SK-N-MC (cell line): ENCODE data around the gene GRPEL1.

Source experiments
- EZH2 ChIP-seq: fragments of 200-600 bp; sonication (generic); IDR thresholded peaks from one replicate; pipeline ENCODE4 v1.6.1; 2017; ENCODE audit warnings: antibody characterized with exemption
- POLR2AphosphoS5 ChIP-seq: IDR thresholded peaks from 2 replicates; pipeline ENCODE4 v1.6.1; 2012; ENCODE audit warnings: mild to moderate bottlenecking, low read depth, low read length, borderline replicate concordance

DNA sequence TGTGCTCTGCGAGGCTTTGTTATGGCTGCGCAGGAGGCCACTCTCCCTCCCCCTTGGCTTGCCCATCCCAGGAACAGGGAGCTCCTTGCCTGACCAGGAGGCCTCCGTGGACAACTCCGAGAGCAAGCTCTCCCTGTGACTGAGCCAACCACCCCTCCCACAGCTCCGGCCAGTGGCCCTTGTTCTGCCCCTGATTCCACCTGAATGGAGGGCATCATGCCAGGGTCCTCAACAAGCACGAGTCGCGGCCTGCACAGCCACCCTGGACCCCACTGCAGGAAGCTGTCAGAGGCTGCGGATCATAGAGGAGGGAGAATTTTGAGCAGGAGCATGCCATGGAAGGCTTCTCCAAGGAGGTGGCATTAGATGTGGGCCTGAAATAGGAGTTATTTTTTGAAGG is 44.8 kb upstream of the GRPEL1 start:
- TF ChIP-seq POLR2AphosphoS5 (no peak), EZH2 (no peak)
